NCI-H2227 treated with DMSO at 0.1 percent for 48 hours (cell line): Measurements from ENCODE around the gene ACIN1.

Source experiments
- DNase-seq: peaks from one replicate; lab custom pipeline; 2025; lab: John Stamatoyannopoulos, UW

ACIN1 gene

GRCh38 chr14:23104591-23105347 lies 9.8 kb upstream of the ACIN1 start, which contains the start of gene CIROP:
Gene CIROP, minus strand, starts transcription at chr14:23104989. Its CDS starts 69 bp downstream, at chr14:23104920.
- peak; percentile 7 for DNase-seq

GRCh38 chr14:23104070-23104590 lies 9.2 kb upstream of the ACIN1 start:
- no peak for DNase-seq

- no peak for DNase-seq
Measured at GRCh38 chr14:23103581-23103980, 8.6 kb upstream of the ACIN1 start.

- no peak for DNase-seq
Measured at GRCh38 chr14:23102801-23103200, 7.9 kb upstream of the ACIN1 start.

GRCh38 chr14:23101986-23102625 lies 7.2 kb upstream of the ACIN1 start:
- DNase-seq = no peak

GRCh38 chr14:23101213-23101970 lies 6.5 kb upstream of the ACIN1 start:
- no peak for DNase-seq

- DNase-seq = no peak
Measured at GRCh38 chr14:23099212-23099861, 4.4 kb upstream of the ACIN1 start.

GRCh38 chr14:23097786-23098185 lies 2.9 kb upstream of the ACIN1 start:
- DNase-seq = no peak

GRCh38 chr14:23095196-23096108 lies 516 bp upstream of the ACIN1 start, which contains the start of gene C14orf119:
Gene C14orf119, plus strand, starts transcription at chr14:23095505. Its CDS starts 2,154 bp downstream, at chr14:23097659.
- no peak for DNase-seq

GRCh38 chr14:23093991-23094665 lies 808 bp downstream of the ACIN1 start:
- no peak for DNase-seq

- no peak for DNase-seq
Measured at GRCh38 chr14:23093526-23093925, 1.4 kb downstream of the ACIN1 start.

GRCh38 chr14:23093104-23093503 lies 1.8 kb downstream of the ACIN1 start:
- DNase-seq = no peak

- DNase-seq = no peak
Measured at GRCh38 chr14:23091294-23092225, 3.4 kb downstream of the ACIN1 start.

GRCh38 chr14:23090254-23090636 lies 4.7 kb downstream of the ACIN1 start:
- DNase-seq = no peak

GRCh38 chr14:23089498-23090253 lies 5.3 kb downstream of the ACIN1 start:
- no peak for DNase-seq

- DNase-seq = no peak
Measured at GRCh38 chr14:23086565-23086964, 8.4 kb downstream of the ACIN1 start.

- DNase-seq = no peak
Measured at GRCh38 chr14:23085458-23085857, 9.5 kb downstream of the ACIN1 start.

GRCh38 chr14:23080474-23080873 lies 14.5 kb downstream of the ACIN1 start:
- DNase-seq = no peak
